ENCODE data around the gene CCDC83. TPM values are rescaled to one million over a fixed set of nuclear protein-coding genes. Genes with fewer than 3 reads are reported as not detected.
A peak's percentile ranks its signal among the peaks of the same experiment; 100 is the strongest.
"Not testable (repeated sequence)": the region's sequence is repeated elsewhere in the genome, so short reads cannot be mapped to it uniquely, and the experiment has no call there.

CCDC83 gene
- polyA plus RNA-seq, 4 donors = 0.08 TPM; not detected in 3

- peak; percentile 20 to 56 (median 52) for DNase-seq (ENCODE audit: low read depth in 4 of 4, low spot score in 2 of 4)
Measured at GRCh38 chr11:85884581-85885021, 29.4 kb downstream of the CCDC83 start.

- peak in 2 of 4 donors; percentile 24 to 41 for DNase-seq (ENCODE audit: low read depth in 4 of 4, low spot score in 2 of 4)
Measured at GRCh38 chr11:85886089-85887056, 31.2 kb downstream of the CCDC83 start.

GRCh38 chr11:85889108-85889507 is 33.9 kb downstream of the CCDC83 start:
- DNase-seq (ENCODE audit: low read depth in 4 of 4, low spot score in 2 of 4) = no peak

- no peak for DNase-seq (ENCODE audit: low read depth in 4 of 4, low spot score in 2 of 4)
Measured at GRCh38 chr11:85889676-85890579, 34.7 kb downstream of the CCDC83 start.

GRCh38 chr11:85893395-85893794 is 38.2 kb downstream of the CCDC83 start:
- DNase-seq (ENCODE audit: low read depth in 4 of 4, low spot score in 2 of 4) = no peak

GRCh38 chr11:85896876-85897275 is 41.7 kb downstream of the CCDC83 start:
- DNase-seq (ENCODE audit: low read depth in 4 of 4, low spot score in 2 of 4) = no peak

GRCh38 chr11:85898456-85898855 is 43.3 kb downstream of the CCDC83 start:
- DNase-seq (ENCODE audit: low read depth in 4 of 4, low spot score in 2 of 4) = no peak

GRCh38 chr11:85902353-85902752 is 47.2 kb downstream of the CCDC83 start:
- no peak for DNase-seq (ENCODE audit: low read depth in 4 of 4, low spot score in 2 of 4)

- no peak for DNase-seq (ENCODE audit: low read depth in 4 of 4, low spot score in 2 of 4)
Measured at GRCh38 chr11:85903406-85903805, 48.2 kb downstream of the CCDC83 start.

GRCh38 chr11:85903811-85904210 is 48.6 kb downstream of the CCDC83 start:
- no peak for DNase-seq (ENCODE audit: low read depth in 4 of 4, low spot score in 2 of 4)

- no peak for DNase-seq (ENCODE audit: low read depth in 4 of 4, low spot score in 2 of 4)
Measured at GRCh38 chr11:85912414-85912813, 57.2 kb downstream of the CCDC83 start.

- no peak for DNase-seq (ENCODE audit: low read depth in 4 of 4, low spot score in 2 of 4)
Measured at GRCh38 chr11:85913513-85913912, 58.3 kb downstream of the CCDC83 start.

- no peak for DNase-seq (ENCODE audit: low read depth in 4 of 4, low spot score in 2 of 4)
Measured at GRCh38 chr11:85914425-85914824, 59.2 kb downstream of the CCDC83 start.

GRCh38 chr11:85918910-85919794 is 64.0 kb downstream of the CCDC83 start:
- no peak for DNase-seq (ENCODE audit: low read depth in 4 of 4, low spot score in 2 of 4)

- no peak for DNase-seq (ENCODE audit: low read depth in 4 of 4, low spot score in 2 of 4)
Measured at GRCh38 chr11:85922367-85922766, 67.2 kb downstream of the CCDC83 start.

GRCh38 chr11:85923455-85923854 is 68.3 kb downstream of the CCDC83 start:
- DNase-seq (ENCODE audit: low read depth in 4 of 4, low spot score in 2 of 4) = no peak

- not testable (repeated sequence) for DNase-seq (ENCODE audit: low read depth in 4 of 4, low spot score in 2 of 4)
Measured at GRCh38 chr11:85926653-85927214, 71.6 kb downstream of the CCDC83 start.

- no peak for DNase-seq (ENCODE audit: low read depth in 4 of 4, low spot score in 2 of 4)
Measured at GRCh38 chr11:85930879-85931366, 75.7 kb downstream of the CCDC83 start.

GRCh38 chr11:85934596-85935169 is 79.5 kb downstream of the CCDC83 start:
- no peak for DNase-seq (ENCODE audit: low read depth in 4 of 4, low spot score in 2 of 4)
